ENCODE results near the gene SPTSSB. TPM values are rescaled to one million over a fixed set of nuclear protein-coding genes. Genes with fewer than 3 reads are reported as not detected.

SPTSSB gene
- polyA plus RNA-seq, 1 donor from 2014 or later = not detected

- H3K27me3 Mint-ChIP-seq = peaks cover 5% of the 10 kb centered on the region
Measured at GRCh38 chr3:161403251-161403650, 31.9 kb upstream of the SPTSSB start.

GRCh38 chr3:161401389-161401788, 30.1 kb upstream of the SPTSSB start:
- peaks cover 0 to 2% (median 0%) of the 10 kb centered on the region in 3 donors for H3K4me1 Mint-ChIP-seq
- no peaks in the 10 kb centered on the region for H3K36me3 Mint-ChIP-seq
- H3K4me3 Mint-ChIP-seq = no peak overlapping the region
- H3K27ac Mint-ChIP-seq = no peak overlapping the region
- peaks cover 0 to 7% (median 0%) of the 10 kb centered on the region in 3 donors for H3K9me3 Mint-ChIP-seq
- H3K27me3 Mint-ChIP-seq = peaks cover 10% of the 10 kb centered on the region

More at GRCh38 chr3:161403251-161403650, 31.9 kb upstream of the SPTSSB start:
- no peaks in the 10 kb centered on the region for H3K4me1 Mint-ChIP-seq
- no peak overlapping the region for H3K4me3 Mint-ChIP-seq
- H3K9me3 Mint-ChIP-seq = peaks cover 0 to 7% (median 0%) of the 10 kb centered on the region in 3 donors
- no peaks in the 10 kb centered on the region for H3K36me3 Mint-ChIP-seq
- no peak overlapping the region for H3K27ac Mint-ChIP-seq

- Mint-ChIP-seq H3K27me3 (peaks cover 12% of the 10 kb centered on the region), H3K36me3 (no peaks in the 10 kb centered on the region), H3K27ac (no peak overlapping the region), H3K4me3 (no peak overlapping the region), H3K4me1 (peaks cover 0 to 2% (median 0%) of the 10 kb centered on the region in 3 donors), H3K9me3 (peaks cover 0 to 5% (median 0%) of the 10 kb centered on the region in 3 donors)
Measured at GRCh38 chr3:161400650-161401049, 29.3 kb upstream of the SPTSSB start.

- H3K36me3 Mint-ChIP-seq = no peaks in the 10 kb centered on the region
- H3K27me3 Mint-ChIP-seq = peaks cover 9% of the 10 kb centered on the region
- no peak overlapping the region for H3K27ac Mint-ChIP-seq
- H3K4me3 Mint-ChIP-seq = no peak overlapping the region
- H3K4me1 Mint-ChIP-seq = peaks cover 0 to 2% (median 0%) of the 10 kb centered on the region in 3 donors
- no peaks in the 10 kb centered on the region for H3K9me3 Mint-ChIP-seq
Measured at GRCh38 chr3:161395115-161396012, 24.0 kb upstream of the SPTSSB start.

GRCh38 chr3:161393803-161394202, 22.5 kb upstream of the SPTSSB start:
- Mint-ChIP-seq H3K4me3 (no peak overlapping the region), H3K9me3 (peaks cover 0 to 3% (median 0%) of the 10 kb centered on the region in 3 donors), H3K4me1 (peaks cover 0 to 2% (median 0%) of the 10 kb centered on the region in 3 donors), H3K27me3 (peaks cover 12% of the 10 kb centered on the region), H3K36me3 (no peaks in the 10 kb centered on the region), H3K27ac (no peak overlapping the region)

- Mint-ChIP-seq H3K36me3 (no peaks in the 10 kb centered on the region), H3K27me3 (peaks cover 12% of the 10 kb centered on the region), H3K4me3 (no peak overlapping the region), H3K4me1 (peaks cover 0 to 2% (median 0%) of the 10 kb centered on the region in 3 donors), H3K9me3 (peaks cover 0 to 3% (median 0%) of the 10 kb centered on the region in 3 donors), H3K27ac (no peak overlapping the region)
Measured at GRCh38 chr3:161393310-161393709, 22.0 kb upstream of the SPTSSB start.

- Mint-ChIP-seq H3K27ac (no peak overlapping the region), H3K9me3 (peaks cover 0 to 3% (median 0%) of the 10 kb centered on the region in 3 donors), H3K4me1 (peaks cover 0 to 2% (median 0%) of the 10 kb centered on the region in 3 donors), H3K27me3 (peaks cover 12% of the 10 kb centered on the region), H3K36me3 (no peaks in the 10 kb centered on the region), H3K4me3 (no peak overlapping the region)
Measured at GRCh38 chr3:161392853-161393252, 21.5 kb upstream of the SPTSSB start.

GRCh38 chr3:161390200-161390599, 18.9 kb upstream of the SPTSSB start:
- Mint-ChIP-seq H3K27me3 (peaks cover 5% of the 10 kb centered on the region), H3K4me3 (no peak overlapping the region), H3K4me1 (no peaks in the 10 kb centered on the region), H3K27ac (no peak overlapping the region), H3K9me3 (peaks cover 0 to 3% (median 0%) of the 10 kb centered on the region in 3 donors), H3K36me3 (no peaks in the 10 kb centered on the region)

- Mint-ChIP-seq H3K27me3 (peaks cover 5% of the 10 kb centered on the region), H3K4me3 (no peak overlapping the region), H3K27ac (no peak overlapping the region), H3K4me1 (no peaks in the 10 kb centered on the region), H3K36me3 (no peaks in the 10 kb centered on the region), H3K9me3 (peaks cover 0 to 3% (median 0%) of the 10 kb centered on the region in 3 donors)
Measured at GRCh38 chr3:161389445-161390035, 18.2 kb upstream of the SPTSSB start.

GRCh38 chr3:161388855-161389254, 17.5 kb upstream of the SPTSSB start:
- no peaks in the 10 kb centered on the region for H3K4me1 Mint-ChIP-seq
- no peaks in the 10 kb centered on the region for H3K36me3 Mint-ChIP-seq
- H3K27ac Mint-ChIP-seq = no peak overlapping the region
- no peak overlapping the region for H3K4me3 Mint-ChIP-seq
- peaks cover 6% of the 10 kb centered on the region for H3K27me3 Mint-ChIP-seq
- H3K9me3 Mint-ChIP-seq = peaks cover 0 to 3% (median 0%) of the 10 kb centered on the region in 3 donors

- Mint-ChIP-seq H3K4me1 (no peaks in the 10 kb centered on the region), H3K9me3 (peaks cover 0 to 3% (median 0%) of the 10 kb centered on the region in 3 donors), H3K27ac (no peak overlapping the region), H3K36me3 (no peaks in the 10 kb centered on the region), H3K4me3 (no peak overlapping the region), H3K27me3 (peaks cover 12% of the 10 kb centered on the region)
Measured at GRCh38 chr3:161386991-161387770, 15.9 kb upstream of the SPTSSB start.

GRCh38 chr3:161372321-161373260, 1.3 kb upstream of the SPTSSB start:
- H3K4me3 Mint-ChIP-seq = peak overlapping the region in 3 of 4 donors; percentile 70 to 90 (median 87)
- peaks cover 0 to 10% (median 2%) of the 10 kb centered on the region in 3 donors for H3K4me1 Mint-ChIP-seq
- H3K27ac Mint-ChIP-seq = no peak overlapping the region
- H3K27me3 Mint-ChIP-seq = peaks cover 36% of the 10 kb centered on the region
- peaks cover 2% of the 10 kb centered on the region for H3K36me3 Mint-ChIP-seq
- peaks cover 0 to 3% (median 2%) of the 10 kb centered on the region in 3 donors for H3K9me3 Mint-ChIP-seq

GRCh38 chr3:161369531-161369930, 1.8 kb downstream of the SPTSSB start:
- H3K27me3 Mint-ChIP-seq = peaks cover 31% of the 10 kb centered on the region
- H3K4me1 Mint-ChIP-seq = peaks cover 0 to 10% (median 2%) of the 10 kb centered on the region in 3 donors
- H3K36me3 Mint-ChIP-seq = peaks cover 2% of the 10 kb centered on the region
- H3K27ac Mint-ChIP-seq = no peak overlapping the region
- H3K4me3 Mint-ChIP-seq = no peak overlapping the region
- peaks cover 0 to 3% (median 0%) of the 10 kb centered on the region in 3 donors for H3K9me3 Mint-ChIP-seq

- H3K36me3 Mint-ChIP-seq = peaks cover under 1% of the 10 kb centered on the region
- H3K27me3 Mint-ChIP-seq = peaks cover 7% of the 10 kb centered on the region
- H3K4me3 Mint-ChIP-seq = no peak overlapping the region
- peaks cover 0 to 3% (median 0%) of the 10 kb centered on the region in 3 donors for H3K9me3 Mint-ChIP-seq
- no peak overlapping the region for H3K27ac Mint-ChIP-seq
- no peaks in the 10 kb centered on the region for H3K4me1 Mint-ChIP-seq
Measured at GRCh38 chr3:161366094-161366493, 5.2 kb downstream of the SPTSSB start.
